Ecto neural progenitor cell (in vitro differentiated cells): Measurements from ENCODE around the gene KRT83.
A peak's percentile ranks its signal among the peaks of the same experiment; 100 is the strongest.
"Not testable (repeated sequence)": the region's sequence is repeated elsewhere in the genome, so short reads cannot be mapped to it uniquely, and the experiment has no call there.

Source experiments
- DNase-seq: peaks from one replicate; pipeline ENCODE4 v3.0.0-alpha.2; 2018; ENCODE audit warnings: low spot score

The KRT83 gene

DNA sequence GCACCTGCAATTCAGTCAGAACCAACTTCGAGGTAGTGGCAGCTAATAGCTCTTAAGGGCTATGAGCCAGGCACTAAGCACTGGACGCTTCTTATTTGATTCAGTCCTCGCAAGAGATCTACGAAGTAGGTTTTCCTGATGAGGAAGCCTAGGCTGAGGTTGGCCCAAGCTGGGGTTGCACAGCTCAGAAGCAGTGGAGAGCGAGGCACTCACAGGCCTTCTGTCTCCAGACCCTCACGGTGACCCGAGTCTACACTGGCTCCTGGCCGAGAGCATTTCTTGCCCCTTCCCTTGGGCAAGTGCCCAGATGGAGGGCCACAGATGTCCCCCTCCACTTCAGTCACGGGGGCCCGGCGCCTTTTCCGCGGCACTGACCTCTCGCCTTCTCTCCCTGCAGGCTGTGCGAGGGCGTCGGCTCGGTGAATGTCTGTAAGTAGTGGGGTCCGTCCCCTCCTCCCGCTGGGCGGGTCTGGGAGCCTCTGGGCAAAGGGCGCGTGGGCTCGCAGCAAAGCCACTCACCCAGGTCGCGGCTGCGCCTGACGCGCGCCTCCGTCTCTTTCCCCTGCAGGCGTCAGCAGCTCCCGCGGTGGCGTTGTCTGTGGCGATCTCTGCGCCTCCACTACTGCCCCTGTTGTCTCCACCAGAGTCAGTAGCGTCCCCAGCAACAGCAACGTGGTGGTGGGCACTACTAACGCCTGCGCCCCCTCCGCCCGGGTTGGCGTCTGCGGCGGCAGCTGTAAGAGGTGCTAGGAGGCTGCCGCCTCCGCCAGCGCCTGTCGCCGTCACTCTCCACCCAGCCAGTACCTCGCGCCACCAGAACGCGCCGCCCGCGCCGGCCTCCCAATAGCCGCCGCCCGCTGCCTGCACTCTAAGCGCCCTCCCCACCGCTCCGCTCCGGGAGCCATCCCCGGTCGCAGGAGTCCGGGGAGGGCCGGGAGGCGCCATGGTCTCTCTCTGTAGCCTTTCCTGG lies 13.1 kb downstream of the KRT83 start:
- peak; percentile 91 for DNase-seq

DNA sequence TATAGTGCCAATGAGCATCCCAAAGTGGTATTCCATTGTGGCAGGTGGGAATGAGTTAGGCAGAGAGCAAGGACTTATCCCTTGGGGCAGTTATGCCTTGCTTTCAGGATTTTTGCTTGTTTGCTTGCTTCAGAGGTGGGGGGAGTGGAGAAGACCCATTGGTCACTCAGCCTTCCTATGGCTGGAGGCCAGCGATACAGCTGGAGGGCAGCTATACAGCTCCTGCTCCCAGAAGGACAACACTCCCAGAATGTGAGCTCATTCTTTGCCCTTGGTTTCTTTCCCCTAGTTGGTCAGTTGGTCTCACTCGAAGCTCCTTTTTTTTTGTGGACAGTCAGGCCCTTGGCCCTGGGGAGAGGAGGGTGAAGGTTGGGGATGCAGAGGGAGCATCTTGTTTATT lies 14.5 kb downstream of the KRT83 start:
- DNase-seq: no peak

DNA sequence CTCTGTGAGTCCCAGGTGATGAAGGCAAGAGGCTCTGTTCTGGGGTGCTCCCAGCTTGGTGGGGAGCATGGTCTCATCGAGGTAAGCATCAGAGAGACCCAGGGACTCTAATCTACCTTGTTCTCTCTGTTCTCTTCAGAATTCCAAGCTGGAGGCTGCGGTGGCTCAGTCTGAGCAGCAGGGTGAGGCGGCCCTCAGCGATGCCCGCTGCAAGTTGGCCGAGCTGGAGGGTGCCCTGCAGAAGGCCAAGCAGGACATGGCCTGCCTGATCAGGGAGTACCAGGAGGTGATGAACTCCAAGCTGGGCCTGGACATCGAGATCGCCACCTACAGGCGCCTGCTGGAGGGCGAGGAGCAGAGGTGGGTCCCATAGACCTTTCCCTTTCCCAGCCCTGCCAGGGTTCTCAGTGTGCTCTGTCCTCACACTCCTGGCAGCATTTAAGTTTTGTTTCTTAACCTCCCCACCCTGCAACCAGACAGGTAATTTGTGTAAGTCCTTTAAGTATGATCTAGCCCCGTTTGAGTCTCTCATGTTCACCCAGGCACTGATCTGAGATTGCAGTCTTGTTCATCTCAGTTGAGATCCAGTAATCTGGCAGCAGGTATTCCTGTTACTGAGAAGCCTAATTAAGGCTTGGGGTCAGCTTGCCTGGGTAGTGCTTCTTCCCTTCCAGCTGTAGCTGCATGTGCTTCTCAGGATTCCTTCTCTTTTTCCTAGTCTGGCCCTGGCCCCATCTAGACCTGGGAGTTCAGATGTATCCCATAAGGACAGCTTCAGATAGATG lies 15.1 kb downstream of the KRT83 start:
- DNase-seq: no peak

DNA sequence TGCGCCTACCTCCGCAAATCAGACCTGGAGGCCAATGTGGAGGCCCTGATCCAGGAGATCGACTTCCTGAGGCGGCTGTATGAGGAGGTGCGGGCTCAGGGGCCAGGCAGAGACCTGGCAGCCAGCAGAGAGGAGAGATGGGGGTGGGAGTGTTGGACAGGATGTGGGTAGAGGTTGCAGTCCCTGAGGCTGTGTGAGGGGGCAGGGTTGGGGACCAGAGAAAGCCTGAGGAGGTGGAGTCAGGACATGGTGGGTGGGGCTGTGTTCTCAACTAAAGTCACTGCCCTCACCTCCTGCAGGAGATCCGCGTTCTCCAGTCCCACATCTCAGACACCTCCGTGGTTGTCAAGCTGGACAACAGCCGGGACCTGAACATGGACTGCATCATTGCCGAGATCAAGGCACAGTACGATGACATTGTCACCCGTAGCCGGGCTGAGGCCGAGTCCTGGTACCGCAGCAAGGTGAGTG lies 16.2 kb downstream of the KRT83 start:
- not testable (repeated sequence) for DNase-seq

DNA sequence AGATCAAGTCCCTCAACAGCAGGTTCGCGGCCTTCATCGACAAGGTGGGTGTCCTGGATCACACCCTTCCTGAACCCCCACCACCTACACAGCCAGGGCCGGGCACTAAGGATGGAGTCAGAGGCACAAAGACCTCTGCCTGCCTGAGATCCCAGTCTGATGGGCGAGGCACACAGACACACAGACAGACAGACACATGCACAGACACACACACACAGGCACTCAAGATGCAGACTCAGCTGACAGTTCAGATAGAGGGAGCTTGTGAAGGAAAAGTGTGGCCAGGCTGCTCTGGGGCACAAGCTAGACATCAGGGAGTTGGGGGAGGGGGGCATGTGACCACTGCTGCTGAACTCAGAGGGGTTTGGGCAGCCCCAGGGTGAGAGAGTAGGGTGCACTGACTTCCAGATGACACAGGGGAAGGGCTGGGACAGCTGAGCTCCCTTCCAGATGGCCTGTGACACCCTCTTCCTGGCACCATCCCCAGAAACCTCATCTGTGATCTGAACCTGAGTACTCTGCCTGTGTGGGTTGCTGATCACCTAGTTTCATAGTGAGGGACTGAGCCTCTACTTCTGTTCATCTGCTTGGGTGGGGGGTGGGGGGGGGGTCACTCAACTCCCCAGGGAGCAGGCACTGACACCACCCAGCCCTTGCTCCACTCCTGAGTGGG lies 18.8 kb downstream of the KRT83 start:
- not testable (repeated sequence) for DNase-seq

DNA sequence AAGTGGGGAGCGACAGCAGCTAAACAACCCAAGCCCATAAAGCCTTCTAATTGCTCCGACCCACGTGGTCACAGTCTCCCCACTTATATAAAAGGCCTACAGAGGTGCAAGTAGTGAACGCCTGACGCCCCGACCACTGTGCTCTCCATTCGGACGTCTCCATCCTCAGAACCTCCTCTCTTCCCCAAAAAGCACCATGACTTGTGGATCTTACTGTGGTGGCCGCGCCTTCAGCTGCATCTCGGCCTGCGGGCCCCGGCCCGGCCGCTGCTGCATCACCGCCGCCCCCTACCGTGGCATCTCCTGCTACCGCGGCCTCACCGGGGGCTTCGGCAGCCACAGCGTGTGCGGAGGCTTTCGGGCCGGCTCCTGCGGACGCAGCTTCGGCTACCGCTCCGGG lies 19.5 kb downstream of the KRT83 start:
- DNase-seq: not testable (repeated sequence)

DNA sequence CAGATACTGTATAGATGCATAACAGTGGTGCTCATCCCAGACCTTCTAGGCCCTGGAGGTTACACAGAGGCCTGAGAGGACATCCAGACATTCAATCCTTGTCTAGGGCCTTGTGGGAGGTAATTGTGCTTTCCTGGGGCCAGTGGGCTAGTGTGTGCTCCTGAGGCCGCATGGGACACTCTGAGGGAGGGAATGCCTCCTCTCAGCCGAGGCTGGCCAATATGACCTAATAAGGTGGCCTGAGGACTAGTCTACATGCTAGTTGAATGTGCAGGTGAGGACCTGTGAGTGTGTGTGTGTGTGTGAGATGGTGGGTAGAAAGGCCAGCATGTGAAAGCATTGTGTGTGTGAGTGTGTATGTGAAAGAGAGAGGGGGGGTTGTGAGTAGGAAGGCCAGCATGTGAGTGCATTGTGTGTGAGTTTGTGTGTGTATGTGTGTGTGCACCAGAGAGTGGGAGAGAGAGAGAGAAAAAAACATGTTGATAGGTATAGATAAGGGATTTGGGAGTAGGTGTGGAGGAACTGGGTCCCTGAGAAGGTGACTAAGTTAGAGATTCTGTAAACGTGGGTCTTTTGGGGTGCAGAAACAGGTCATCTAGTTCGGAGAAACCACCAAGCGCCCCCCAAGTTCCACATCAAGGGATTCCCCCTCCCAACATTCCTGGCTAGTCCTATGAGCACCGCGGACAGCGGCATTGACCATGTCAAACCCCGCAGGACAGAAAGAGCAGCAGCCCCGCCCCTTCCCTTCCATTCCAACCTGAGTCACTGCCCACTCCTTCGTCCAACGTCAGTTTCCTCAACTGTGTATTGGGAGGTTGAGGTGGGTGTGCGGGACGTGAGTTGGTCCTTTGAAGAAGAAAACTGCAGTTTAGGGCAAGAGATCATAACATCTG lies 20.2 kb downstream of the KRT83 start:
- no peak for DNase-seq

DNA sequence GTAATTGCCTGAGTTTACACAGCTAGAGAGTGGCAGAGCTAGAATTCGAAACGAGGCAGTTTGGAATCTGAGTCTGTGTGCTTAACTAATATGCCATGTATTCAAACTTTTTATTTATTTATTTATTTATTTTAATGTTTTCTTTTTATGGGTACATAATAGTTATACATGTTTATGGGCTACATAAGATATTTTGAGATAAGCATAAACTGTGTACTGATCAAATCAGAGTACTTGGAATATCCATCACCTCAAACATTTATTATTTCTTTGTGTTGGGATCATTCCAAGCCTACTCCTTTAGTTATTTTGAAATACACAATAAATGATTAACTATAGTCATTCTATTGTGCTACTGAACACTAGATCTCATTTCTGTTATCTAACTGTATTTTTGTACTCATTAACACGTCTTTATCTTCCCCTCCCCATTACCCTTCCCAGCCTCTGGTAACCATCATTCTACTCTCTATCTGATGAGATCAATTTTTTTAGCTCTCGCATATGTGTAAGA lies 22.5 kb downstream of the KRT83 start:
- DNase-seq: no peak

DNA sequence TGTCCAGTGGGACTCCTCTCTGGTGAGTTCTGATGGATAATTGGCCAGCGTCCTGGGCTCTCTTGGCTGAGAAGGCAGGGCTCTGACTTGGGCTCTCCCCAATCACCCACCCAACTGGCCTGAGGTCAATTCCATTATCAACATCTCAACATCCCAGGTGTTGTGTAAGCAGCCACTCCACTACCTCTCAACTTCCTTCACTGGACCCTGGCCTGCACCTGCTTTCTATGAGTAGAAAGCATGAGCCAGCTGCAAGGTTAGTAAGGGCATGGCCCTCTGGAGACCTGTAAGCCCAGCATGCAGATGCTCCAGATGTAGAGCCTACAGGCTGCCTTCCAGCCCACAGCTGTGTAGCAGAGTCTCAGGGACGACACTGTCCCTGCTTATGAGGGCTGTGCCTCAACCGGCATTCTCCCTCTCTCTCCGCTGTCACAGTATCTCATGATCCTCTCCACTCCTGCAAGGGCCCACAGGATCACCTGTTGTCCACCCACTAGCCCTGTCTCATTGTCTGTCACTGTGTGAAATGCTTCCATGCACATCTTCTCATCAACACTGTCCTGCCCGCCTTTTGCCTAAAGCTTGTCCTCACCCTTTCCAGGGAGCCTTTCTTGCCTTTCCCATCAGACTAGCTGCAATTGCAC lies 24.5 kb downstream of the KRT83 start:
- no peak for DNase-seq

DNA sequence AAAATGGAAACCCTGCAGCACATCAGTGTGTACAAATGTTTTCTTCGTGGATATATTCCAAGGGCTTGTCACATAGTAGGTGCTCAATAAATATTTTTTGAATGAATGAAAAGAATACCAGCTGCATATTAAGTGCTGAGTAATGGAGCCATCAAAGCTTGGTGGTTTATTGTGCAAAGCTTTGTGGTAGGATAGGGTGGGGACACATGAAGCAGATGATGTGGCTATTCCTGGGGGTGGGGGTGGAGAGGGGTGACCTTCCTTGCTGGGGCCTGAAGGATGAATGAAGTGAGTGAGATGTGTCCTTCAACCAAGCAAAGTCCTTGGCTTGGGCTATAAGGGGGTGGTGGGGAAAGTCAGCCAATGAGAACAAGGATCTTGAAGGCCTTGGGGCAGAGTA lies 25.5 kb downstream of the KRT83 start:
- no peak for DNase-seq

DNA sequence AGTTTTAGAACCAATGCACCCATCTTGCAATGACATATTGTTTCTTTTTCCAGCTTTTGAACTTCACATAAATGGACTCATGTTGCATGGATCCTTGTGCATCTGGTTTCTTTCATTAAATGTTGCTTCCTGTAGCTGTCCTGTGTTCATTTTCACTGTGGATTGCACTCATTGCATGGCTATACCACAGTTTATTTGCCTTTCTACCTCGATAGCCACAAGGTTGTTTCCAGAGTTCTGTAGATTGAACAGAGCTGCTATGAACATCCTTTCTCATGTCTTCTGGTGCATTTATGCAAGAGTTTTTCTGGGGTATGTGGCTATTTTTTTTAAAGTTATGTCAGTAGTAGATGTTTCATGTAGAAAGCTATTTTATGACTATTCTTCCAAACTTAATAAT lies 26.4 kb downstream of the KRT83 start:
- no peak for DNase-seq

DNA sequence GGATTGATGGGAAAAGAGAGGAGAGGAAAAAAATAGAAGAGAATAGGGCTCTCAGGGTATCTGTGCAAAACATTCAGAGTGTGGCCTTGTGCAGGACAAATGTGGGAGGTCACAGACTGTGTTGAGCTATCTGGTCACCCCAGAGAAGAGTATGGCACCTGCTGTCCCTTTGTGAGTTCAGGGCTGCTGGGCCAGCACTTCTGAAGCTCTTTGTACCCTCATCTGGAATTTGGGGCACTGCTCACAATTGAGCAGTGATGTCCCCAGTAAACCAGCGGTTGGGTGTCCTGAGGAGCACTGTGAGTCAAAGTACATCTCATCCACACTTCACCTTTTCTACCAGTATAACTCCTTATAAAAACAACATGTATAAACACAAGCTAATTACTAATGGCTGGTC lies 27.3 kb downstream of the KRT83 start:
- DNase-seq: no peak

DNA sequence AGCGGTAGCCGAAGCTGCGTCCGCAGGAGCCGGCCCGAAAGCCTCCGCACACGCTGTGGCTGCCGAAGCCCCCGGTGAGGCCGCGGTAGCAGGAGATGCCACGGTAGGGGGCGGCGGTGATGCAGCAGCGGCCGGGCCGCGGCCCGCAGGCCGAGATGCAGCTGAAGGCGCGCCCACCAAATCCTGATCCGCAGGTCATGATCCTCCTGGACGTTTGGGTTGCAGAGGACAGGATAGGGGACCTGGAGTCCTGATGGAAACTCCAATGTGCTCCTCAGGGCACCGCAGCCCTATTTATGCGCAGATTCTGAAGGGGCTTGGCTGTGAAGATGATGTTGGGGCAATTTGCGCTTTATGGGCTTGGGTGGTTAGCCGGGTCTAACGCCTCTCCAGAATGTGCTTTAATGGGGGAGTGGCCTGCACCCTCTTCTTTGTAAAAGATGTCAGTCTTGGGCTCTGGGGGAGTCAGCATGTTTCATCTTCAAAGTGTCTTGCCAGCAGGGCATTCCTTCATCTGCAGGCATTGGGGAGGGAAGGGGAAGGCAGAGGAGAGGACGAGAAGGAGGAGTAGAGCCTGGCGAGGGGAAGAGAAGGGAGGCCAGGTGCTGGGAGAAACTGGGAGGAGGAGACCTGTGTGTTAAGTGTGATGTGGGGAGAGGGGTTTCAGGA lies 29.8 kb downstream of the KRT83 start, which contains the start of gene KRT81:
KRT81 (minus strand) TSS at position 268 of the 669 bp plus-strand sequence; CDS start at position 199, 69 bp downstream.
- DNase-seq: peak; percentile 45

DNA sequence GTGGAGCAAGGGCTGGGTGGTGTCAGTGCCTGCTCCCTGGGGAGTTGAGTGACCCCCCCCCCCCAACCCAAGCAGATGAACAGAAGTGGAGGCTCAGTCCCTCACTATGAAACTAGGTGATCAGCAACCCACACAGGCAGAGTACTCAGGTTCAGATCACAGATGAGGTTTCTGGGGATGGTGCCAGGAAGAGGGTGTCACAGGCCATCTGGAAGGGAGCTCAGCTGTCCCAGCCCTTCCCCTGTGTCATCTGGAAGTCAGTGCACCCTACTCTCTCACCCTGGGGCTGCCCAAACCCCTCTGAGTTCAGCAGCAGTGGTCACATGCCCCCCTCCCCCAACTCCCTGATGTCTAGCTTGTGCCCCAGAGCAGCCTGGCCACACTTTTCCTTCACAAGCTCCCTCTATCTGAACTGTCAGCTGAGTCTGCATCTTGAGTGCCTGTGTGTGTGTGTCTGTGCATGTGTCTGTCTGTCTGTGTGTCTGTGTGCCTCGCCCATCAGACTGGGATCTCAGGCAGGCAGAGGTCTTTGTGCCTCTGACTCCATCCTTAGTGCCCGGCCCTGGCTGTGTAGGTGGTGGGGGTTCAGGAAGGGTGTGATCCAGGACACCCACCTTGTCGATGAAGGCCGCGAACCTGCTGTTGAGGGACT lies 30.6 kb downstream of the KRT83 start:
- DNase-seq: not testable (repeated sequence)

DNA sequence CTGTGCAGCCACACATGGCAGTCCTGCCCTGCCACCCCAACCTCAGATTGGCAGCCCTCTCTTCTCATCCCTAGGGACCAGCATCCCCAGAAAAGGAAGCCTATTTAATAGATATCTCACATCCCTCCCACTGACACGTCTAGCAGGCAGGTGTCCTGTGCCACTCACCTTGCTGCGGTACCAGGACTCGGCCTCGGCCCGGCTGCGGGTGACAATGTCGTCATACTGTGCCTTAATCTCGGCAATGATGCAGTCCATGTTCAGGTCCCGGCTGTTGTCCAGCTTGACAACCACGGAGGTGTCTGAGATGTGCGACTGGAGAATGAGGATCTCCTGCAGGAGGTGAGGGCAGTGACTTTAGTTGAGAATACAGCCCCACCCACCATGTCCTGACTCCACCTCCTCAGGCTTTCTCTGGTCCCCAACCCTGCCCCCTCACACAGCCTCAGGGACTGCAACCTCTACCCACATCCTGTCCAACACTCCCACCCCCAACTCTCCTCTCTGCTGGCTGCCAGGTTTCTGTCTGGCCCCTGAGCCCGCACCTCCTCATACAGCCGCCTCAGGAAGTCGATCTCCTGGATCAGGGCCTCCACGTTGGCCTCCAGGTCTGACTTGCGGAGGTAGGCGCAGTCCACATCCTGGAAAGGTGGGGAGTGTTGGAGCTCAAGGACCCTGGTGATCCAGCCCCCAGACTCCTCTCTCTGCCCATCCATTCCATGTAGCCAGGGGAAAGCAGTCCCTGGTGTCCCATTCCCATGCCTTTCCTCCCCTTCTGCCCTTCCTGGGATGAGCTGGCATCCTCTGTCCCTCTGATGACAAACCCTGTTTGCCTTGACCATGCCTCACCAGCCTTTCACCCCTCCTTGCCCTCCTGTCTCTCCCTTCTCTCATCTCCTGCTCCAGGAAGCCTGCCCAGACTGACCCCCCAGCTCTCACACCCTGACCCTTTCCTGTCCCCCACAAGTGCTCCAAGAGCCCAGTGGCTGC lies 33.1 kb downstream of the KRT83 start:
- peak; percentile 39 for DNase-seq

DNA sequence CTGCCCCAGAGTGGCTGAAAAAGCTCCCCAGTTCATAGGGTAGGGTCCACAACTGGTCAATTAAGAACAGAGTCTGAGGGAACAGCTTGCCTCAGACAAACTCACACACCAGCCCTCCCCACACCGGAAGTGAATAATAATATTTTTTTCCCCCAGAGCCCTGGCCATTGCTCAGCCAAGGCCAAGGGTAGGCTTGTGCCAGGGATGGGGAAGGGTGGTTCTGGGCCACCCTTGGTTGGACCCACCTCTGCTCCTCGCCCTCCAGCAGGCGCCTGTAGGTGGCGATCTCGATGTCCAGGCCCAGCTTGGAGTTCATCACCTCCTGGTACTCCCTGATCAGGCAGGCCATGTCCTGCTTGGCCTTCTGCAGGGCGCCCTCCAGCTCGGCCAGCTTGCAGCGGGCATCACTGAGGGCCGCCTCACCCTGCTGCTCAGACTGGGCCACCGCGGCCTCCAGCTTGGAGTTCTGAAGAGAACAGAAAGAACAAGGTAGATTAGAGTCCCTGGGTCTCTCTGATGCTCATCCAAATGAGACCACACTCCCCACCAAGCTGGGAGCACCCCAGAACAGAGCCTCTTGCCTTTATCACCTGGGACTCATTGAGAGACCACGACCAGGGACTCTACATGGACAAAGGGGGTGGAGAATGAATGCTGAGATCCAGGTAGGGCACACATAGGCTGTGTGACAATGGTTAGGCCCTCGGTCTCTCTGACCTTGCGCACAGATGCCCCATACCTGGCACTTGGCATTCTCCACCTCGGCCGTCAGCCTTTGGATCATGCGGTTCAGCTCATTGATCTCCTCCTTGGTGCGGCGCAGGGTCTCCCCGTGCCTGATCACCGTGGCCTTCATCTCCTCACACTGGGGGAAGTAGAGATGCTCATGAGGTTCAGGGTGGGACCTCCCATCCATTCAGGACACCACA lies 34.1 kb downstream of the KRT83 start:
- peak; percentile 41 for DNase-seq
